Mucosa of descending colon (tissue), 3 donors: Measurements from ENCODE around the gene AP5S1. TPM values are rescaled to one million over a fixed set of nuclear protein-coding genes. Genes with fewer than 3 reads are reported as not detected.

Source experiments
- ATAC-seq: fragments of 200-7000 bp; cut with Tn5 transposase; one replicate; pipeline ENCODE4 v1.9.1; 2020; ENCODE audit warnings: mild to moderate bottlenecking, moderate library complexity
- DNase-seq, 3 donors: peaks; one replicate each; pipeline ENCODE4 v3.0.0-alpha.2; 2020
- H3K36me3 ChIP-seq: fragments of 200-600 bp; one replicate; pipeline ENCODE4 v1.8.0; 2021; ENCODE audit warnings: low read depth, mild to moderate bottlenecking
- H3K4me1 ChIP-seq: fragments of 200-600 bp; one replicate; pipeline ENCODE4 v1.8.0; 2021; ENCODE audit warnings: low read depth, mild to moderate bottlenecking
- H3K4me3 ChIP-seq: fragments of 200-600 bp; one replicate; pipeline ENCODE4 v1.8.0; 2021; ENCODE audit warnings: mild to moderate bottlenecking
- H3K9me3 ChIP-seq: fragments of 200-600 bp; one replicate; pipeline ENCODE4 v1.8.0; 2021; ENCODE audit warnings: mild to moderate bottlenecking
- intact Hi-C, 2 donors: fragments of 100-400 bp; cut with DNase I in 1 of 2; cut with micrococcal nuclease in 1 of 2; formaldehyde crosslinking; loops; one replicate each; pipeline versions ENCODE4 v1.11.0 to v1.11.1; 2022; cut with DNase I, micrococcal nuclease
- total RNA-seq, 3 donors: library from RNA; stranded (reverse); fragmentation: NEBNext Ultra II Directional in 2 of 3; extraction: Animal tissue kit (Norgen Biotek cat#: 25700) in 2 of 3; gene quantifications; one replicate each; pipeline versions ENCODE4 v1.2.1 to v1.2.4, GENCODE V29; 2021 to 2023
- TF ChIP-seq, protein P1 (sequence below): fragments of 200-600 bp; IDR thresholded peaks from one replicate; pipeline ENCODE4 v1.8.0; 2022; ENCODE audit warnings: antibody characterized with exemption, mild to moderate bottlenecking
- donor health status: DM: no; HTN: no; CAD: no; lungs with moderate emphysema.
- donor health status: DM: no; HTN: no; CAD: no.
- donor health status: DM: no; HTN: yes; CAD: no.

Gene AP5S1
- total RNA-seq, 3 donors from 2014 or later: 13.0 to 18.6 (median 13.9) TPM

DNA sequence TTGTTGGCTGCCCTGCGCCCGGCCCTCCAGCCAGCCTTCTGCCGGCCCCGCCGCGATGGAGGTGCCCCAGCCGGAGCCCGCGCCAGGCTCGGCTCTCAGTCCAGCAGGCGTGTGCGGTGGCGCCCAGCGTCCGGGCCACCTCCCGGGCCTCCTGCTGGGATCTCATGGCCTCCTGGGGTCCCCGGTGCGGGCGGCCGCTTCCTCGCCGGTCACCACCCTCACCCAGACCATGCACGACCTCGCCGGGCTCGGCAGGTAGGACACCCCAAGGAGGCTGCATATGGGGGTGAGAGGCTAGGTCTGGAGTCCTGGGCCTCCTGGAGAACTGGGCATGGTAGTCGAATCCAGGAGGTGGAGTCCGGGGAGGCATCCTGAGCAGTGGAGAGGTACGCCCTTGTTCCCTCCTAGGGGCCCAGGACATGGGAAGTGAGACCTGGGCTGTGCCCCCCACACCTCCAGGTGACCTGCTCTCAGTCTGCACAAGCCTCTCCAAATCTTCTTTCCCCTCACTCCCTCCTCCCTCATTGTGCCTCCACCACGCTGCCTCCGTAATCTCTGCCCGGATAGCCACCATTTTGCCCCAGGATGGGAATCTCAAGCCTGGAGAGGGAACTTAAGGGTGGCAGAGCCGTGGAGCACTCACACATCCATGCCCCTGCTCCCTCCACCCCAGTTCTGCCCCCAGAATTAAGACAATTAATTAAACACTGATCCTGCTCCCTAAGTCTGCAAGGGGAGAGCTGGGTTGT is 23.7 kb upstream of the AP5S1 start:
- peak in 2 of 3 donors; percentile 59 to 73 for DNase-seq
- TF ChIP-seq, protein P1, sequence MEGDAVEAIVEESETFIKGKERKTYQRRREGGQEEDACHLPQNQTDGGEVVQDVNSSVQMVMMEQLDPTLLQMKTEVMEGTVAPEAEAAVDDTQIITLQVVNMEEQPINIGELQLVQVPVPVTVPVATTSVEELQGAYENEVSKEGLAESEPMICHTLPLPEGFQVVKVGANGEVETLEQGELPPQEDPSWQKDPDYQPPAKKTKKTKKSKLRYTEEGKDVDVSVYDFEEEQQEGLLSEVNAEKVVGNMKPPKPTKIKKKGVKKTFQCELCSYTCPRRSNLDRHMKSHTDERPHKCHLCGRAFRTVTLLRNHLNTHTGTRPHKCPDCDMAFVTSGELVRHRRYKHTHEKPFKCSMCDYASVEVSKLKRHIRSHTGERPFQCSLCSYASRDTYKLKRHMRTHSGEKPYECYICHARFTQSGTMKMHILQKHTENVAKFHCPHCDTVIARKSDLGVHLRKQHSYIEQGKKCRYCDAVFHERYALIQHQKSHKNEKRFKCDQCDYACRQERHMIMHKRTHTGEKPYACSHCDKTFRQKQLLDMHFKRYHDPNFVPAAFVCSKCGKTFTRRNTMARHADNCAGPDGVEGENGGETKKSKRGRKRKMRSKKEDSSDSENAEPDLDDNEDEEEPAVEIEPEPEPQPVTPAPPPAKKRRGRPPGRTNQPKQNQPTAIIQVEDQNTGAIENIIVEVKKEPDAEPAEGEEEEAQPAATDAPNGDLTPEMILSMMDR: no peak

DNA sequence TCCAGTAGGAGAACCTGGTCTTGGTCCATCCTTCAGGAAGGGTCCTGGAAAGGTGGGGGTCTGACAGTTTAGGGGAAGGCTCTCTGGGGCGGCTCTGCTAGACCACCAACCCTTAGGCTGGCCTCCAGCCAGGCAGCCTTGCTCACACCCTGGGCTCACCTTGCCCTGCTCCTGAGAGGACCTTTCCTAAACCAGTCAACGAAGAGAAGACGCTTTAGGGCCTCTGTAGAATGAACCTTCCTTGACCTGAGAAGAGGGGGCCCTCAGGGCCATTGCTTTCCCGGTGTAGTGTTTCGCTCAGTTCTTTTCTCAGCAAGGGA is 23.2 kb upstream of the AP5S1 start:
- intact Hi-C loops: no loop called here
- Histone ChIP-seq H3K9me3 (no peaks in the 10 kb centered on the region), H3K36me3 (no peaks in the 10 kb centered on the region), H3K4me1 (peaks cover 34% of the 10 kb centered on the region), H3K4me3 (no peak overlapping the region)
- TF ChIP-seq, protein P1: no peak
- ATAC-seq: no peak
- peak in 2 of 3 donors; percentile 34 to 52 for DNase-seq

More for the DNA sequence above, 23.7 kb upstream of the AP5S1 start:
- H3K9me3 ChIP-seq: no peaks in the 10 kb centered on the region
- H3K36me3 ChIP-seq: no peaks in the 10 kb centered on the region
- peak; percentile 1 for ATAC-seq
- peak overlapping the region; percentile 17 for H3K4me3 ChIP-seq
- peaks cover 34% of the 10 kb centered on the region for H3K4me1 ChIP-seq
- intact Hi-C loops: no loop called here

DNA sequence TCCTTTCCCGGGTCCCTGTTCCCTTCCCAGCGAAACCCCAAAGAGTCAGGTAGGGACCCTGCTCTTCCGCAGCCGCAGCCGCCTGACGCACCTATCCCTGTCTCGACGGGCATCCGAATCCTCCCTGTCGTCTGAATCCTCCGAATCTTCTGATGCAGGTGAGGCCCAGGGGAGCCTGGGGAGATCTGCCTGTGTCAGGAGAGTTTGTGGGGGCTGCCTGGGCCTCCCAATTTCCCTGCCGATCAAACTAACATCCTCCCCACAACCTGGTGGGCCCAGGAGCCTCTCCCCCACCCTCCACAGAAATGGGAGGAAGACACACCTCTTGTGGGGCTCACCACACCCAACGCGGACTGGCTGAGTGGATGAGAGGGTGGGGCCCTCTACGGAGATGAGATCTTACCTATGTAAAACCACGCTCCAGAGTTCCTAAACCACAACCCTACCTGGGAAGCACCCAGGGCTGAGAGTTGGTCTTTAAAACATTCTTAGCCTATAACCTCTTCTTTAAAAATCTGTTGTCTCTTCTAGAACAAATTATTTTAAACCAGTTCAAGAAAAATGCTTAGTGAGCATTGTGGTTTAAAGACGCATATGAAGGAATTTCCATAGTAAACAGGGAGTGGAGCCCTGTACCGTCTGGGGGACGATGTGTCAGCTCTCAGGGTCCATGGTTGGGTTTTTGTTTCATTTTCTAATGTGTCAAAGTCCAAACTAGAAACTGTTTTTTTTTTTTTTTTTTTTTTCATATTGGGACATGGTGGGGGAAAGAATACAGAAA is 22.6 kb upstream of the AP5S1 start:
- TF ChIP-seq, protein P1: no peak
- Histone ChIP-seq H3K9me3 (no peaks in the 10 kb centered on the region), H3K4me3 (no peak overlapping the region), H3K4me1 (peaks cover 34% of the 10 kb centered on the region), H3K36me3 (no peaks in the 10 kb centered on the region)
- DNase-seq (peak; percentile 59 to 81 (median 63)), ATAC-seq (peak; percentile 37)
- intact Hi-C loops: no loop called here

DNA sequence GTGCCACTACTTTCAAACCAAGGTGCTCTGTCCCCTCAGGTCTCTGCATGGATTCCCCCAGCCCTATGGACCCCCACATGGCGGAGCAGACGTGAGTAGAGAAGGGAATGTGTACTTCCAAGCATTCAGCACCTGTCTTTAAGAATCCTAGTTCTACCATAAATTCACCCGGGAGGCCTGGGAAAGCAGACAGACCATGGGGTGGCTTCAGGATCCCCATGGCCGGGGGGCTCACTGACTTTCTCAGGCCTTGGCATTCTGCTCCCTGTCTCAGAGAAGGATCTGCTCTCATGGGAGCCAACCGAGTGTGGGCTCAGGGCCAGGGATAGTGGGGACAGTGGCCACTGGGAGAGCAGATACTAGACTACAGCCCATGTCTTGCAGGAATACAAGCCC is 22.0 kb upstream of the AP5S1 start:
- intact Hi-C loops: no loop called here
- H3K4me1 ChIP-seq: peaks cover 34% of the 10 kb centered on the region
- DNase-seq (peak in 2 of 3 donors; percentile 33 to 52), ATAC-seq (no peak)
- no peaks in the 10 kb centered on the region for H3K9me3 ChIP-seq
- H3K36me3 ChIP-seq: no peaks in the 10 kb centered on the region
- H3K4me3 ChIP-seq: no peak overlapping the region
- TF ChIP-seq, protein P1: no peak

DNA sequence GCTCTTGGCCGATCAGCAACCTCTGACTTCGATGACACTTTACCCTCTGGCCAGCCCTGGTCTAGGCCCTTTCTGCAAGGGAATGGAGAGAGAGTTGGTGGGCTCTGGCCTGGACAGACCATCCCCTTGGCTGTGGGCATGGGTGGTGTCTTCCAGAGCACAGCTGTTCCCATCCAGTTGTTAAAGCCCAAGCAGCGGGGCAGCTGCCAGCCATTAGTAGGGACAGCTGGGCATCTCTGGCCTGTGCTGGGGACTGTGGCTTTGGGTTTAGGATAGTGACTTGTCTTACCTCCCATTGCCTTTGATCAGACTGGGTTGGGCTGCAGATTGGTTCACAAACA is 21.5 kb upstream of the AP5S1 start:
- peak in 1 of 3 donors; percentile 39 for DNase-seq
- TF ChIP-seq, protein P1: no peak
- no peaks in the 10 kb centered on the region for H3K9me3 ChIP-seq
- H3K4me1 ChIP-seq: peaks cover 34% of the 10 kb centered on the region
- no peak overlapping the region for H3K4me3 ChIP-seq
- ATAC-seq: no peak
- intact Hi-C loops: no loop called here
- H3K36me3 ChIP-seq: no peaks in the 10 kb centered on the region
